ENCODE results near the gene LRRC40. TPM values are rescaled to one million over a fixed set of nuclear protein-coding genes. Genes with fewer than 3 reads are reported as not detected.
A peak's percentile ranks its signal among the peaks of the same experiment; 100 is the strongest.

LRRC40 gene
- total RNA-seq, 1 donor from 2014 or later = 16.7 TPM

- Mint-ChIP-seq H3K4me1 (peaks cover 54% of the 10 kb centered on the region), H3K9me3 (no peaks in the 10 kb centered on the region), H3K27ac (peak overlapping the region; percentile 93), H3K36me3 (ENCODE audit: low read depth) (peaks cover 38% of the 10 kb centered on the region), H3K27me3 (no peaks in the 10 kb centered on the region), H3K4me3 (peak overlapping the region; percentile 91)
- intact Hi-C loops (cut with micrococcal nuclease) = no loop called here
- ATAC-seq (ENCODE audit: low read depth) = no peak
- CTCF ChIA-PET = interaction anchor here (0.6 kb wide), 1 partner anchor 16 kb away, joined by 3 read pairs; no protein-coding TSS in a partner anchor
- DNase-seq = no peak
- no peak for TF ChIP-seq CTCF (IDR thresholded peaks at IDR 0.05)
- POLR2A ChIA-PET = interaction anchor here (1.7 to 3.5 kb wide), 2 partner anchors 17 to 188 kb away, joined by 5 to 53 read pairs; partner anchors contain the start of genes CTH and LRRC40
Observed at GRCh38 chr1:70222716-70223235, 17.4 kb upstream of the LRRC40 start.

GRCh38 chr1:70221238-70222121, 16.1 kb upstream of the LRRC40 start, which contains the start of gene SRSF11:
TSS of gene SRSF11 (plus strand) at chr1:70221380. CDS start at chr1:70221637, 257 bp downstream.
- H3K27me3 Mint-ChIP-seq = no peaks in the 10 kb centered on the region
- TF ChIP-seq CTCF (IDR thresholded peaks at IDR 0.05) = no peak
- H3K4me1 Mint-ChIP-seq = peaks cover 44% of the 10 kb centered on the region
- H3K4me3 Mint-ChIP-seq = peak within 1 kb of the TSS; percentile 91
- ATAC-seq (ENCODE audit: low read depth) = peak; percentile 95
- peaks cover 39% of the 10 kb centered on the region for H3K36me3 Mint-ChIP-seq (ENCODE audit: low read depth)
- intact Hi-C loops (cut with micrococcal nuclease) = loop anchor here (1.0 kb wide), 4 partner anchors 16 to 860 kb away; partner anchors contain the start of genes ANKRD13C, LRRC40 and ZRANB2
- ChIA-PET CTCF (interaction anchor here (0.7 kb wide), 1 partner anchor 860 kb away, joined by 3 read pairs; no protein-coding TSS in a partner anchor), POLR2A (interaction anchor here (0.6 to 3.5 kb wide), 12 partner anchors 9 to 859 kb away, joined by 3 to 53 read pairs (median 4); partner anchors contain the start of genes ANKRD13C, CTH, LRRC40 and ZRANB2)
- H3K27ac Mint-ChIP-seq = peak within 1 kb of the TSS; percentile 93
- DNase-seq = peak; percentile 97
- no peaks in the 10 kb centered on the region for H3K9me3 Mint-ChIP-seq

GRCh38 chr1:70220517-70221237, 15.3 kb upstream of the LRRC40 start:
- no peaks in the 10 kb centered on the region for H3K9me3 Mint-ChIP-seq
- DNase-seq (no peak), ATAC-seq (ENCODE audit: low read depth) (no peak)
- H3K36me3 Mint-ChIP-seq (ENCODE audit: low read depth) = peaks cover 41% of the 10 kb centered on the region
- intact Hi-C loops (cut with micrococcal nuclease) = loop anchor here (1.0 kb wide), 4 partner anchors 15 to 861 kb away; partner anchors contain the start of genes ANKRD13C, LRRC40 and ZRANB2
- ChIA-PET CTCF (no interaction called here), POLR2A (interaction anchor here (0.9 to 3.5 kb wide), 9 partner anchors 10 to 860 kb away, joined by 3 to 53 read pairs (median 5); partner anchors contain the start of genes ANKRD13C, CTH, LRRC40 and ZRANB2)
- H3K4me1 Mint-ChIP-seq = peaks cover 44% of the 10 kb centered on the region
- peak overlapping the region; percentile 93 for H3K27ac Mint-ChIP-seq
- no peak for TF ChIP-seq CTCF (IDR thresholded peaks at IDR 0.05)
- peak overlapping the region; percentile 91 for H3K4me3 Mint-ChIP-seq
- no peaks in the 10 kb centered on the region for H3K27me3 Mint-ChIP-seq

GRCh38 chr1:70220015-70220414, 14.6 kb upstream of the LRRC40 start:
- no peak for TF ChIP-seq CTCF (IDR thresholded peaks at IDR 0.05)
- intact Hi-C loops (cut with micrococcal nuclease) = no loop called here
- Mint-ChIP-seq H3K36me3 (ENCODE audit: low read depth) (peaks cover 44% of the 10 kb centered on the region), H3K4me3 (peak overlapping the region; percentile 24), H3K9me3 (no peaks in the 10 kb centered on the region), H3K27ac (peak overlapping the region; percentile 50), H3K4me1 (peaks cover 44% of the 10 kb centered on the region), H3K27me3 (no peaks in the 10 kb centered on the region)
- ChIA-PET CTCF (no interaction called here), POLR2A (interaction anchor here (2.0 to 3.5 kb wide), 2 partner anchors 14 to 861 kb away, joined by 16 to 53 read pairs; partner anchors contain the start of genes LRRC40 and ZRANB2)
- DNase-seq (no peak), ATAC-seq (ENCODE audit: low read depth) (no peak)
